Cerebellar cortex (tissue), 1 donor: ENCODE results near the gene SOCS3.

Source experiments
- DNase-seq: peaks from one replicate; pipeline ENCODE4 v3.0.0-alpha.2; 2015; ENCODE audit warnings: low spot score

Gene SOCS3

DNA sequence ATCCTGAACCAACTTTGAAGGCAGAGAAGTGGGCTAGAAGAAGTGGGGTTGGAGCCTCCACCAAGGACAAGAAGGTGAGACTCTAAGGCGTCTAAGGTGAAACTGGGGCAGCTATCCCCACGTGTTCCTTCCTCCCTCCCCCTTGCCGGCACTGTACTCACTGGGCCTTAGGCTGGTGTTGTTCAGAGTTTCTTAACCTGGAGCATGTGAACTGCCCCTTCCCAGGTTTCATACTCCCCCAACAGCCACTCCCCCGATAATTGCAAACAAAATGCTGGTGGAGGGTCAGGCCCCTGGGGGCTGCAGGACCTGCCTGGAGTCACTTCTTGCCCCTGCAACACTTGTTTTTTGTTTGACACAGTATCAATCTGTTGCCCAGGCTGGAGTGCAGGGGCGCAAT, 7.3 kb upstream of the SOCS3 start:
- no peak for DNase-seq

DNA sequence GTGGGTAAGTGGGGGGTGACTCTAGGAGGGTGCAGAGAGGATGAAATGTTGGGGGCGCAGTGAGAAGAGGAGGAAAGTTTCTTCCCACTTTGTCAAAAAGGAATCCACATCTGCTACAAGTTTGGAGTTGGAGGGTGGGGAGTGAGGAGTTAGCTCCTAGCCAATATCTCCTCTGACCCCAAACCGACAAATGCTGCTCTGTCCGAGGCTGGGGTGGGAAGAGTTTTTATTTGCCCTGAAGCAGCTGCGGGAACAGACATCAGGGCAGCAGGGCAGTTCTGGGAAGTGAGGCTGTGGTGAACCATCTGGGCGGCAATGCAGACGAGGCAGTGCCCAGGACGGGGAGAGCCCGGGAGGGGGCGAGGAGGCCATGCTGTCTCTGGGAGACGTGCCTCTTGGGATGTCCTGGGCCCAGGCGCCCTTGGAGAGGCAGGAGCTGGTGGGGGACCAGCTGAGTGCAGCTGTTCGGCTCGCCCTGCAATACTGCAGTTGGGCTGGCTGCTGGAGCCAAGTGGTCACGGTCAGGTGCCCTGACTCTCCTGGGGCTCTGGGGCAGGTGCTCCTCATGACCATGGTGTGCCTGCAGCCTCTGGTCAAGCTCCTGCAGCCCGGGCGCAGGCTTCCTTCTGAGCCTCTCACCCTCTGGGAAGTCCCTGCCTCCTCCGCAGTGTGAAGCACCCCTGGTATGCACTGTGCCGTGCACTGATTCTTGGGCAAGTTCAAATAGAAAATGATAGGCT, 6.4 kb upstream of the SOCS3 start:
- DNase-seq: no peak

DNA sequence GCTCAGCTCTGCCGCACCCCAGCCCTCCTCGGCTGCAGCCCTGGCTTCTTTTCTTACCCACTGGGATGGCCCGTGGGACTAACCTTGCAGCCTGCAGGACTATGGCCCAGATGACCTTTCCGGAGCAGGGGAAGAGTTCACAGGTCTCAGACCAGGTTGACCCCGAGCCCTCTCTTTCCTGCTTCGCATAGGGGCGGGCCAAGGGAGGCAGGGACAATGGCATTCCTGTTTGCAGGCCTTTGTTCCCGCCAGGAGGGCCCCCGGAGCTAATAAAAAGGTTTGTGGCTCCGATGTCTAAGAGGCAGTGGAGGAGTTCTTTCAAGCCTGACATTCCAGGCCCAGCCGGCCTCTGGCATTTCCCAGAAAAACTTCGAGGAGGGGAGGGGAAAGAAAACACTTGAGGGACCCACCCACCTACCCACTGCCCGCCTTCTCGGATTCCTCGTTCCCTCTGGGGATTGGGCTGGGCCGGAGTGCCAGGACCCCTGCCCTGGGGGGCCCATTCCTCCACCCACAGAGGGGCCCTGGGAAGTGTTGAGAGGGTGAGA, 5.8 kb upstream of the SOCS3 start:
- DNase-seq: no peak

GRCh38 chr17:78364436-78365281, 4.8 kb upstream of the SOCS3 start:
- DNase-seq: no peak

GRCh38 chr17:78362671-78363070, 2.8 kb upstream of the SOCS3 start:
- no peak for DNase-seq

DNA sequence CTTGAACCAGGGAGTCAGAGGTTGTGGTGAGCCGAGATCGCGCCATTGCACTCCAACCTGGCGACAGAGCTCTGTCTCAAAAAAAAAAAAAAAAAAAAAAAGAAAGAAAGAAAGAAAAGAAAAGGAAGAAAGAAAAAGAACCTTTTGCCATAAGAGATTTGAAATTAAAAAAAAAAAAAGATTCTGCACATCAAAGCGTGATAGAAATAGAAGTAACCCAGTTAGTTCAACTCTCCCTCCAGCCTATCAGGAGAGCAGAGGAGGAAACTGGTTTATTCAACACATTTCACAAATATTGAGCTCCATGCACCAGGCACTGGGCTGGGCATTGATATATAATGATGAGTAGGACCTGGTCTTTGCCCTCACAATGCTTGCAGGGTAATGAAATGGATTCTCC, 2.4 kb upstream of the SOCS3 start:
- no peak for DNase-seq

DNA sequence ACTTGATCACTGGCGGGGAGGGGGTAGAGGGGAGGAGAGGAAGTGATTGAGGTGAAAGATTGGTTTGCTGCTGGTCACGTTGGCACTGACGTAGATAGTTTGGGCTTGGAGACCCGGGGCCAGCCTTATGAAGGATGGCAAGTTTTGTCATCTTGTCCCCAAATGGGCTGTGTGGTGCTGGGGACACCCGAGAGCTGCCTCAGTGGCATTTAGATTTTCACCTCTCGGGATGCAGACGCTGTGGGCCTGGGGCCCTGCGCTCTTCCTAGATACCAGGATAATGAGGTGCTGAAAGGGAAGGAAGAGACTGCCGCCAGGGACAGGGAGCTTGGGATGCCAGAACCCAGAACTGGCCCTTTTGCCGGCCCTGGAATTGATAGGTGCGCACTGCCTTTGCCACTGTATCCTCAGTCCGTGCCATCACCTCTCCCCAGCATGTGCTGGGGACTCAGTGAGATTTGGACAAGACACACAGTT, 1.4 kb upstream of the SOCS3 start:
- DNase-seq: no peak

DNA sequence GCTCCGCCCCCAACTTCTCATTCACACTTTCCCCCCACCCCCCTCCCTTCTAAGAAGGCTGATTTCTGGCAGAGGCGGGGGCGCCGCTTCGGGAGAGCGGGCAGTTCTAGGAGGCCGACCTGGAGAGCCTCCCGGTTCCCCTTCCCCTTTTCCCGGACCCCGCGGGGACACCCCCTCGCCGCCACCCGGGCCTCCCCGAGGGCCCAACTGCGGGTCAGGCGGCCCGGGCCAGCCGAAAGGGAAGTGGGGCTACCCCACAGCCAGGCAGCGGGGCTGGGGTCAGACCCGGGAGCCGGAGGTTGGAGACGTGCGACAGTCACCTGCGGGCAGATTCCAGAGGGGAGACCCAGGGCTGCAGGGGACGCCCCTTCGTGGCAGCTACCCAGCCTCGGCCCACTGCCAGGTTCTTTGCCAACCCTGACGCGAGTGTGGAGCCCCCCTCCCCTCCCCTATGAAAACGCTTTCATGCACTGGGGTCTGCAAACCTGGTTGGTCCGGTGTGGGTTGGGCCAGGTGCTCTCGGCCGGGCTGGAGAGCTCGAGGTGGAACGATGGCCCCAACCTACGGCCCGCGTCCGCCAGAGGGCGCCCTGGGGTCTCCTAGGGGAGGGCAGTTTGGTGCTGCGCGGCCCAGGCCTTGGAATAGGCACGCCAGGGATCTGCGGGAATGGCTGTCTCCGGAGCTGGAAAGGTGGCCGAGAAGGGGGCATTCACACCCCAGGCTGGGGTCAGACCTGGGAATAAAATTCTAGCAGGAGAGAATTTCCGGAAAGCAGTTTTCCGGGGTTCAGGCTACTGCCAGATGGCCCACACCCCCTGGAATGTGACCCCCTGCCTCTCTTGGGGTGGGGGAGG, 721 bp upstream of the SOCS3 start:
- peak; percentile 76 for DNase-seq

- DNase-seq: no peak
Observed at GRCh38 chr17:78359321-78359996, 418 bp downstream of the SOCS3 start.

- DNase-seq: no peak
Observed at GRCh38 chr17:78358538-78359320, 1.1 kb downstream of the SOCS3 start.

DNA sequence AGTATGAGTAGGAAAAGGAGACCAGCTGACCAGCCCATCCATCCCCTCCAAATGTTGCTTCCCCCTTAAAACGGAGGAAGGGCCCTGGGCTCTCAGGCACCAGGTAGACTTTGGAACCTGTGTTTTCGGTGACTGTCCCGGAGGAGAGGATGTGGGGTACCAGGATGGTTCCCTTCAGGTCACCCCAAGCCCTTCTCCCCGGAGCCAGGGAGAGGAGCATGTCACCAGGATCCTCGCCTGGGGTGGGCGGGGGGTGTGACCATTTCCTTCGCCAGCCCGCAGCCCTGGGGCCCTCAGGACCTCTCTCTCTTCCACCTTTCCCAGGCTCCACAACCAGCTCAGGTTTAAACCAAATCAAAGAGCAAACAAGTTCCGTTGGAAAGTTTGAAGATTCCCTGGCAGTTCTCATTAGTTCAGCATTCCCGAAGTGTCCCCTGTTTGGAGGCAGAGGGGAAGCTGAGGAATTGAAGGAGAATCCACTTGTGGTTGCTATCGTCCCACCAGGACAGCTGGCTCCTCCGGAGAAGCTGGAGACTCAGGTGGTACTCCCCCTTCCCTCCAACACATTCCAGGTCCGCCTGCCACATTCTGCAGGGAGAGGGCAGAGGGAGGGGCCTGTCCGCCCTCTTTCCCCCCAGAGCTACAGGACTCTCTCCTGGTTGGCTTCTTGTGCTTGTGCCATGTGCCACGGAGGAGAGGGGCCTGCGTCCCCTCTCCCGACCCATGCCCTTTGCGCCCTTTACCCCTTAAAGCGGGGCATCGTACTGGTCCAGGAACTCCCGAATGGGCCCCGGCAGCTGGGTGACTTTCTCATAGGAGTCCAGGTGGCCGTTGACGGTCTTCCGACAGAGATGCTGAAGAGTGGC, 2.0 kb downstream of the SOCS3 start:
- no peak for DNase-seq

- DNase-seq: no peak
Observed at GRCh38 chr17:78357177-78357586, 2.7 kb downstream of the SOCS3 start.

DNA sequence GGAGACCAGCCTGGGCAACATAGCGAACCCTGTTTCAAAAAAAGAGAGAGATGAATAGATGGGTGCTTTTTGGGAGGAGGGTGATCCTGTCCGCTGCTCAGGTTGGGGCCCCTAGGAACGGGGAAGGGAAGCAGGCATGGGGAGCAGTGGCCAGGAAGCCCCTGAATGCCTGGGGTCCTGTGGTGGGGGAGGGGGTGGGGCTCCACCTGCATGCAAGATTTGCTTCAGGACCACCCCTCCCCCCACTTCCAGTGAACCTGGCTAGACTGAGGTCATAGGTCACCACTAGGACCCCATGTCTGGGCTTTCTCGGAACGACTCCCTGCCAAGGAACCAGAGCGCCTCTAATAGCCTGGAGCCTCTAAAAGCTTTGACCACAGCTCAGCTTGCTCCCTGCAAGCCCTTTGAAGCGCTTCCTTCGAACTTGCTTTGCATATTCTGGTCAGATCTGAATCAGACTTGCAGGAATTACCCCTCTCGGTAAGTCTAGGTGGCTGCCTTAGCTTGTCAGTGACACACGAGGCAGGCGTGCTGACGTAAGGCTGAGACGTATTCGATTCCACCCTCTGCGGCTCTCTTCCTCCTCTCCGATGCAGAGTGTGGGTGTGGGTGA, 3.7 kb downstream of the SOCS3 start:
- peak; percentile 65 for DNase-seq

DNA sequence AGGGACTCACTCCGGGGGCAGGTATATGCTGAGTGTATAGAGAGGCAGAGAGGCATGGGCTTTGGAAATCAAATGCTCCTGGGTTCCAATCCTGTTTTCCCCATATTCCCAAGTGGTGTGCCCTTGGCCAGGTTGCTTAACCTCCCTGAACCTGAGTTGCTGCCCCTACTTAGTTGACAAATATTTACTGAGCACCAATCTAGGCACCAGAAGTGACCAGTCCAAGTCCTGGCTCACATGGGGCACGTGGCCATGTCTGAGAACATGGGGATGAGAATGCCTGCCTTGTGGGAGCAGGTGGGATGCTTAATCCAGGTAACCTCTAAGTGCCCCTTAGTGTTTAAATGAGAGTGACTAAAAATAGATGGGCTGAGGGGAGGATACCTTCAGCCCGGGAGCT, 4.2 kb downstream of the SOCS3 start:
- DNase-seq: no peak

DNA sequence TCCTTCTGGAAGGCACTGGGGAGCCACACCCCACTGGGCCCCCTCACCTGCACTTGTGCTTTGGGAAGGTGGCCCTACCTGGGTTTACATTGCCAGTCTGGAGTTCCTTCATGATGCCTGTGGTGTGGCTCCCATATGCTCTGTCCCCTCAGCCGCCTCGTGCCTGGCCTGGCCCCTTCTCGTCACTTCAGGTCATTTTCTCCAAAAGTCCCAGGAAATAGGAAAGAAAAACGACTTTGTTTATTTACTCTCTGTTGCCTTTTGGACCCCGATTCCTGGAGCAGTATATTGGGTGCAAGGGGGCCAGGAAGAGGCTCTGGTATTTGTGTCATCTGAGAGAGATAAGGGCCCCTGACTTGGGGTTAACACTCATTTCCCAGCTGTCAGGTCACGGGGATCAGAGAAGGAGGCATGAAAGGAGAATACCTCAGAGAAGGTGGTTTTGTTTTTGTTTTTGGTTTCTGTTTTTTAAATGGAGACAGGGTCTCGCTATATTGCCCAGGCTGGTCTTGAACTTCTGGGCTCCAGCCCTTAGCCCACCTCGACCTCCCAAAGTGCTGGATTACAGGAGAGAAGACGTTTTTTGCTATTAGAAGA, 4.7 kb downstream of the SOCS3 start:
- no peak for DNase-seq

DNA sequence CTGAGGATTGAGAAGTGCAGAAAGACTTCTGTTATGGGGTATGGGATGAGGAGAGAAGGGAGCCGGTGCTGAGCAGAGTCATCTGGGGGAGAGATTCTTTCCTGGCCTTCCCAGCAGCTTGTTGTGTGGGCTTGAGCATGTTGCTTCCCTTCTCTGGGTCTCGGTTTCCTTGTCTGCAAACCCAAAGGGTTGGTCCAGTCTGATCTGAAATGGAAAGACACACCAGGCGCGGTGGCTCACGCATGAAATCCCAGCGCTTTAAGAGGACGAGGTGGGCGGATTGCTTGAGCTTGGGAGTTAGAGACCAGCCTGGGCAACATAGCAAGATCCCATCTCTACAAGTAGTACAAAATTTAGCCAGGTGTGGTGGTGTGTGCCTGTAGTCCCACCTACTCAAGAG, 6.0 kb downstream of the SOCS3 start:
- no peak for DNase-seq

DNA sequence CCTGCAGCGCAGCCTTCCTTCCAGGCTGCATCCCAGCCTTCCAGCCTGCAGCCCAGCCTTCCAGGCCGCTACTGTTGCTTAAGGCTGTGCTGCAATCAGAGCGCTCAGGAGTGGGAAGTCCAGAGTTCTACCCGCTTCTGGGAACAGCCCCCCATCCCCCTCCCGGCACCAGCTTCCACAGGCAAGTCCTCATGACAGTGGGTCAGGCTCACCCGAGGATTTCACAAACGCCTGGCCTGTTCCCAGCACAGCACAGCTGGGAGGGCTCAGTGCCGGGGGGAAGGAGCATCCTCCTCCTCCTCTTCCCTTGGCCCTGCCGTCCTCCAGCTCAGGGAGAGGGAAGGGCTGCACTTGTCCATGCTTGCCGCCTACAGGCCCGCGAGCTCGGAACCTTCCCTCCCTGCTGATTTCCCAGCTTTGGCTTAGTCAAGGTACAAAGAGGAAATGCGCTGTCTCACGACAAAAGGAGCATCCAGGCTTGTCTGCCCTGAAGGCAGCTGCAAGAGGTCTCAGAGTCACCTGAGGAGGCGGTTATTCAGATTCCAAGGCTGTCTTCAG, 8.3 kb downstream of the SOCS3 start:
- peak; percentile 77 for DNase-seq

- DNase-seq: no peak
Observed at GRCh38 chr17:78349891-78350642, 9.8 kb downstream of the SOCS3 start.
